Stimulated activated CD8-positive, alpha-beta memory T cell treated with anti-CD3 and anti-CD28 coated beads, Interleukin-2, amount 100 ng/mL, for 48 hours (primary cell): ENCODE measurements around the gene NLK.
"Not testable (repeated sequence)": the region's sequence is repeated elsewhere in the genome, so short reads cannot be mapped to it uniquely, and the experiment has no call there.

Experiments used
- DNase-seq, 2 donors: peaks; one replicate each; pipeline ENCODE4 v3.0.0-alpha.2; 2020; ENCODE audit warnings: low read depth in 2 of 2

Gene NLK

DNA sequence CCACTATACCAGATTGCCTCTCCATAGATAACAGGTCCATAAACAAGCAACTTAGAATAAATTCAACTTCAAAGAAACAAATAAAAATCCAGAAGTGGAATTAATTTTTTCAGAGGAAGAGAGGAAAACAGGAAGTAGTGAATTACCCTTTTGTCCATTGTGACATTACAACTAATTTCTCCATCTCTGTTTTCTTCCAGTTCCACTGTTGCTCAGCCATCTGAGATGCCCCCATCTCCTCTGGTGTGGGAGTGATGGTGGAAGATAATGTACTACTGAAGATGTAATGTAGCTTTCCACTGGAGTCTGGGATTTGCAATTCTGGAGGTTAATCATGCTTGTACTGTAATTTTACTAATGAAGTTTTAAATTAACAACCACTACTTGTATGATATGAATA, 151.9 kb downstream of the NLK start:
- DNase-seq = no peak

DNA sequence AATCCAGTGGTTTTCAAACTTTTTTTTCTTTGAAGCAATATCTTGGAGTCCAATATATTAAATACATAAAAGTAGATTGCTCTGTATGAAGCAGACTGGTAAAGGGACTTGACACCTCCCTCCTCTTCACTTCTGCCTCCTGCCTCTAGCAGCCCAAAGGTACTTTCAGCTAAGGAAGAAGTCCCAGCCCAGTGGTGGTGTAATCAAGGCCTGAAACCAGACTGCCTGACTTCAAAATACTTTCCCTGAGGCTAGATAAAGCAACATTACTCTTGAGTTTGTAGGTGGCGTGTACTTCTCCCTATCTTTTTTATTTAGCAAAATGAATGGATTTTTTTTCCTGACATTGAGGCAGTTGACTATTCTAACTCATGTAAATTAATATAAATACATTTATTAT, 154.2 kb downstream of the NLK start:
- DNase-seq = no peak

DNA sequence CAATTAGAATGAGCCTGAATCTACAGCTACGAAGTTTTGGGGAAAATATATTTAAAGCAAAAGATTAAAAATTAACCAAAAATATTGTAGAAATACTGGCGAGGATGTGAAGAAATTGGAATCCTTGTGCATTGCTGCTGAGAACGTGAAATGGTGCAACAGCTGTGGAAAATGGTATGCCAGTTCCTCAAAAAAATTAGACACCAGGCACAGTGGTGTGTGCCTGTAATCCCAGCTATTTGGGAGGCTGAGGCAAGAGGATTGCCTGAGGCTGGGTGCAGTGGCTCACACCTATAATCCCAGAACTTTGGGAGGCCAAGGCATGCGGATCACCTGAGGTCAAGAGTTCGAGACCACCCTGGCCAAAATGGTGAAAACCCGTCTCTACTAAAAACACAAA, 156.6 kb downstream of the NLK start:
- no peak for DNase-seq

DNA sequence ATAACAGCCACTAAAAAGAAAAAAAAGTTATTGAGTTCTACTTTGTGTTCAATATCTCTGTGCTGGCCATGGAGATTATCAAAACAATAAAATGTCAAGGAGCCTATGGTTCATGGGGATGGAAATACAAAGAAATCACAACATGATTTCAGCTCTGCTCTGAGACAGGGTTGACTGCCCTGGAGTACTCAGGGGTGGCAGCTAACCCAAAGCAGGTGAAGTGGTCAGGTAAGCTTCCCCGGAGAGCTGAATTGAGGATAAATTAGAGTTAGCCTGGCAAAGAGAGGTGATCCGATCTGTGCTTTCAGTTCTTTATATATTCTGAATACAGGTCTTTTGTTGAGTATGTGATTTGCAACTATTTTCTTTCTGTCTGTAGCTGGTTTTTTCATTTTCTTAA, 157.3 kb downstream of the NLK start:
- DNase-seq = no peak

DNA sequence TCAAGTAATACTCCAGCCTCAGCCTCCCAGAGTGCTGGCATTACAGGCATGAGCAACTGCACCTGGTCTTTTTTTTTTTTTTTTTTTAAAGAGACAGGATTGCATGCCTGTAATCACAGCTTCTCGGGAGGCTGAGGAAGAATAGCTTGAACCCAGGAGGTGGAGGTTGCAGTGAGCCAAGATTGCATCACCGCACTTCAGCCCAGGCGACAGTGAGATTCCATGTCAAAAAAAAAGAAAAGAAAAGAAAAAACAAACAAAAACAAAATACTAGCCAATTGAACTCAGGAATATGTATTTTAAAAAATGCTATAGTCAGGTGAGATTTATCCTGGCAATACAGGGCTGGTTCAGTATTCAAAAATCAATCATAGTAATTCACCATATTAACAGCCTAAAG, 158.8 kb downstream of the NLK start:
- no peak for DNase-seq

DNA sequence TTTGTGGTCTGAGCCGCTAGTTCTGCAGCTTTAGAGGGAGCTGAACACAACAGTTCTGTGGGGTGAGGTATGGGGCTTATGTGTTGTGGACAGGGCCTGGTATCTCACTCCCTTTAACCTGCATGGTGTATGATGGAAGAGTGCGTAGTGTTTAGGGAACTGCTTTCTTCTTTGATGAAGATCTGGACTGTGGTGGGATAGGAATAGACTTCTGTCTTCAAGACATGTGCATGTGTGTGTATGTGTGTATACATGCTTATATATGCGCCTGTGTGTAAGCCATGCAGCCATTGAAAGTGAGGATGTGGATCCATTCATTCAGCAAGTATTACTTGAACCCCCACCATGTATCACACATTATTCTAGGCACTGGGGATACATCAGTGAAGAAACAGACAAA, 161.8 kb downstream of the NLK start:
- no peak for DNase-seq

DNA sequence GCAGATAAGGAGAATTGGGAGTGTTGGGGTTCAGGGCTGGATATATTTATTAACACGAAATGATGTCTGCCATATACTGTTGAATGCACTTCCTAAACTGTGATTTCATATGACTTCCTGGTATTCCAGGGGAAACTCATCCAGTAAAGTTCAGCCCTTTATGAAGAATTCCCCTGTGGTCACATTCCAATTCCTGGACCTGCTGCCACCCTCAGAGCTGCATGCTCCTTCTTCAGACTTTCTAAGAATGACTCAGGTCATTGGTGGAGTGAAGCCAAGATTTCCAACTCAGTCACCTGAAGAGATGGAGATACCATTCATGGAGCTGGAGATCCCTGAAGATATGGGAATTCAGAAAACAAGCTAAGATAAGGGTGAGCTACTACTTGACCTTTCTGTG, 162.3 kb downstream of the NLK start:
- DNase-seq = no peak

DNA sequence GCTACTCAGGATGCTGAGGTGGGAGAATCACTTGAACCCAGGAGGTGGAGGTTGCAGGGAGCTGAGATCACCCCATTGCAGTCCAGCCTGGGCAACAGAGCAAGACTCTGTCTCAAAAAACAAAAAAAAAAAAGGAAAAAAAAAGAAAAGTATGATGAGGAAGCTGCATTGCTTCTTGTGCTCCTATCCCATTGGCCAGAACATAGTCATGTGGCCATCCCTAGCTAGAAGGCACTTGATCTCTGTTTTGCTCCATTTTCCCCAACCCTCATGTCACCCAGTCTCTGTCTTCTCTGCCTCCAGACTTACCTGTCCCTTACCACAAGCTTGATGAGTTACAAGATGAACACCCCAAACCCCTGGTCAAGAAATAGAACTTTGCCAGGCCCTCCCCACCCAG, 163.8 kb downstream of the NLK start:
- no peak for DNase-seq

DNA sequence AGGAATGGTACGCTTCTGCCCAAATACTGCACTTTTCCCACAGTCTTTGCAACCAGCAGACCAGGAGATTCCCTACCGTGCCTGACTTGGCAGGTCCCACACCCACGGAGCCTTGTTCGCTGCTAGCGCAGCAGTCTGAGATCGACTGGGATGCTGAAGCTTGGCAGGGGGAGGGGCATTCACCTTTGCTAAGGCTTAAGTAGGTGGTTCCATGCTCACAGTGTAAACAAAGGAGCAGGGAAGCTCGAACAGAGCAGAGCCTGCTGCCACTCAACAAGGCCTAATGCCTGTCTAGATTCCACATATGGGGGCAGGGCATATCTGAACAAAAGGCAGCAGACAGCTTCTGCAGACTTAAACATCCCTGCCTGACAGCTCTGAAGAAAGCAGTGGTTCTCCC, 169.3 kb downstream of the NLK start:
- no peak for DNase-seq

DNA sequence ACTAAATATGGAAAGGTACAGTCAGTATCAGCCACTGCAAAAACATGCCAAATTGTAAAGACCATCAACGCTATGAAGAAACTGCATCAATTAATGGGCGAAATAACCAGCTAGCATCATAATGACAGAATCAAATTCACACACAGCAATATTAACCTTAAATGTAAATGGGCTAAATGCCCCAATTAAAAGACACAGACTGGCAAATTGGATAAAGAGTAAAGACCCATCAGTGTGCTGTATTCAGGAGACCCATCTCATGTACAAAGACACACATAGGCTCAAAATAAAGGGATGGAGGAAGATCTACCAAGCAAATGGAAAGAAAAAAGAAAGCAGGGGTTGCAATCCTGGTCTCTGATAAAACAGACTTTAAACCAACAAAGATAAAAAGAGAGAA, 171.1 kb downstream of the NLK start:
- not testable (repeated sequence) for DNase-seq

DNA sequence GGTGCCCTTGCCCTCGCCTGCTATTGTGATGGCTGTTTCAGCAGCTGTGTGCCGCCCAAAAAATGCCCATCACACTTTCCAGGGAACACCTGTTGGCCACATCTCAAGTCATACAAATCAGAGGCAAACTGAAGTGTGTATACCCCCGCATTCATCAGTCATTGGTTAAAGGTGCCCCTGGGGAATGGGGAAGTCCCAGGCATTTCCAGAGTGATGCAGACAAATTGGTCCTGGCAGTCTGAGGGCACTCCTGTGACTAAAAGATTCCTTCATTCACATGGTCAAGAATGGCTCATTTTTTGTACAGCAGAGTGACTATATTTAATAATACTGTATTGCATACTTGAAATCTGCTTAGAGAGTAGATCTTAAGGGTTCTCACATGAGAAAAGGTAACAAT, 173.6 kb downstream of the NLK start:
- no peak for DNase-seq

DNA sequence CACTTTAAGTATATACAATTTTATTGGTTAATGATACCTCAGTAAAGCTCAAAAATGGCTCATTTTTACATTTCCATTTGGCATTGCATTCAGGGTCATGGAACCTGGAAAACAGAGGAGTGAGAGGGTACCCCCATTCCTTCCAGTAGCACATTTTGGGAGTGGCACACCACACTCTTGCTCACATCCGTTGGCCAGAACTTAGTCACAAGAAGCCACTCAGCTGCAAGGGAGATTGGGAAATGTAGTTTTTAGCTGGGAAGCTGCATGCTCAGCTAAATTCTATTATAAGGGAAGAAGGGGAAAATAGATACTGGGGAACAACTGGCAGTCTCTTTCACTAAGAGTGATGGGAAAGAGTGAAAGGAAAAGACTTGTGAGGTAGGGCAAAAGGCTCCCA, 174.1 kb downstream of the NLK start:
- DNase-seq = no peak

DNA sequence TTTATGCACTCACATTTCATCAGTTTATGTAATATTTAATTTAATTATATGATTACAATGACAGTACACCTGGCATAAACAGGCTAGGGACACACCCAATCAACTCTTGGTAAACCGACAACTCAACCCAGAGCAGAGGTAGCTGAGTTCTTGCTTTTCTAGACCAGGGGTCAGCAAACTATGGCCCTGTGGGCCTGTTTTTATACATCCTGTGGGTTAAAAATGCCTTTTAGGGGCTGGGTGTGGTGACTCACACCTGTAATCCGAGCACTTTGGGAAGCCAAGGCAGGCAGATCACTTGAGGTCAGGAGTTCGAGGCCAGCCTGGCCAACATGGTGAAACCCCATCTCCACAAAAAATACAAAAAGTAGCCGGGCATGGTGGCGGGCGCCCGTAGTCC, 177.3 kb downstream of the NLK start:
- no peak for DNase-seq

DNA sequence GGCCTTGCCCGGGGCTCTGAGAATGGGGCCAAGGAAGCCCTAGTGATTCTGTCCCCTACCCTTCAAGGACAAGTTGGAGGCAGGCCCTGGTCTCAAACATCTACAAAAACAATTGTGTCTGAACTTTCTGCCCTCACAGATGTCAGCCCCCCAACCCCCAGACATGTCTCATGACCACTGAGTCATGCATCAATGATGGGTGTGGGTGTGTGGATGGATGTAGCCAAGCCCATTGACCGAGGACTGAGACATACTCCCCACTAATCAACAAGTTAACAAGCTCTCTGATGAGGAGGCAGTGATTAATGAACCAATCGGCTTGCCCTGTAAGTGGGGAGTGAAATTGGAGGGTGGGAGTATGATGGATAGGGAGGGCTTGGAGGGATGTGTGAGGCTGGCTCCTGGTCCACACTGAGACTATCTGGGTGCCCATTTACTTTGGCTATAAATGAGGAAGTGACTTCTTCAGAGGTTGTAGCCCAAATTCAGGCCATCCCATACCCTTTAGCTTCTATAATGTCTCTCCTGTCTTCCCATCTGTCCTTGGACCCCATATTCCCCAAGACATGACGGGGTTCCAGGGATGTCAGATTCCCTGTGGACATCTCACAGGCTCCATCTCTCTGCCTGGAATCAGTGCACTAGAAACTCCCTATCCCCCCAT, 179.4 kb downstream of the NLK start:
- DNase-seq = no peak

DNA sequence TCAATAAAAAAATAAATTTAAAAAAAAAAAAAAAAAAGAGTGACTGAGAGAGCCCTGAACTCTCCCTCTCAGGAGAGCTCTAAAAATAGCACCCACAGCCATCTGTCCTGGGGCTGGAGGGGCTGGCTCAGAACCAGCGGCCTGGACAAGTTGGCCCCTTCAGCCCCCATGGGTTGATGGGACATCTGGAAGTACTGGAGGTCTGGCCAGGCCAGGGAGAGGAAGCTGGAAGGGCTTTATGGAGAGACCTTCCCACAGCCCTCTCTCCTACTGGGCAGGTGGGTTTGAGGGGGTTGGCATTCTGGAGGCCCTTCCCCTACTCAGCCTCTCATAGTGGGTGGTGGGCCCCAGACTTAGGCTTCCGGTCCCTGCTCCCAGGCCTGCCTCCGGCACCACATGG, 182.8 kb downstream of the NLK start:
- no peak for DNase-seq

DNA sequence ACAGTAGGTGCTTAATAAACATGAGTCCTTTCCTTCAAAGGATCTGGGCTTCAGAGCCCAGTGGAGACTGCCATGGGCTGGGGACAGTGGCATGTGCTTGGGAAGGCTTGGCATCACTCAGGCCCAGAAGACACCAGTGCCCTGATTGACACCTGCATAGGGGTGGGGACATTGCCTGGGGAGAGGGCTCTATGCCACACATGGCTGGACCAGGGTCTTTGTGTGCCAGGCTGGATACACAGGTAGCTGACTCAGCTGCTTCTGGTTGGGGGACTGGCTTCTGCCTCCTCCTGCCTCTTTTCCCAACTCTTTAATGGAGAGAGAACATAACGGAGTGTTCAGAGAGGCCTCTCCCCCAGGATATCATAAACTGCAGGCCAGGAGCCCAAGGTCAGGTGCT, 183.4 kb downstream of the NLK start:
- DNase-seq = no peak

DNA sequence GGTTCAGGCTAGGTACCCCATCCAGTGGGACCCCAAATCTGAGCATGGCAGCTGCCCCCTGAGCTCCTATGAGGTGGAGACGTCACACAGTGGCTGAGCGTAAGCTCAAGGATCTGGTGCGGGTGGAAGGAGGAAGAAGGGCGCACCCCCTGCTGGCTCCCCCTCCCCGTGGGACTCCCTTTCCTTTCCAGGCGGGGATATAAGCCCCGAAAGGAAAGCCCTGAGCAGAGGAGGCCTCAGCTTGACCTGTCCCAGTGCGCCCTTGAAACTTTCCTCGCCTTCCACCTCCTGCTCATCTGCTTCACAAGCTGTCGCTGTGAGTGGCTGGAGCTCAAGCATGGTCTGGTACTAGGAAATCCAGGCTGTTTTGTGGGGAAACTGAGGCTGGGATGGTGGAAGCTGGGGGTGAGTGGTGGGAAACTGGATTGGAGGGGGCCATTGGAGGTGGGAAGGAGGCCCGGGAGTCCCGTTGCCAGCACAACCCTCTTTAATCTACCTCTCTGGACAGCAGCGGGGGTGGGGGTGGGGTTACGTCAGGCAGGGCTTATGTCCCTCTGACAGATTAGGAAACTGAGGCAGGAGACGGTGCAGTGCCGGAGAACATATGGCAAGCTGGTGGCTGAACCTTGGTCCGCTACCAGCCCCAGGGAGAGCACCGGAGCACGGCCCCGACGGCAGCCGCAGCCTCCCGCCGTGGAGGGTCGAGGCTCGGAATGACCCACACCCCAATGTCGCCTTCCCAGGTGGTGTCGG, 184.3 kb downstream of the NLK start:
- no peak for DNase-seq

DNA sequence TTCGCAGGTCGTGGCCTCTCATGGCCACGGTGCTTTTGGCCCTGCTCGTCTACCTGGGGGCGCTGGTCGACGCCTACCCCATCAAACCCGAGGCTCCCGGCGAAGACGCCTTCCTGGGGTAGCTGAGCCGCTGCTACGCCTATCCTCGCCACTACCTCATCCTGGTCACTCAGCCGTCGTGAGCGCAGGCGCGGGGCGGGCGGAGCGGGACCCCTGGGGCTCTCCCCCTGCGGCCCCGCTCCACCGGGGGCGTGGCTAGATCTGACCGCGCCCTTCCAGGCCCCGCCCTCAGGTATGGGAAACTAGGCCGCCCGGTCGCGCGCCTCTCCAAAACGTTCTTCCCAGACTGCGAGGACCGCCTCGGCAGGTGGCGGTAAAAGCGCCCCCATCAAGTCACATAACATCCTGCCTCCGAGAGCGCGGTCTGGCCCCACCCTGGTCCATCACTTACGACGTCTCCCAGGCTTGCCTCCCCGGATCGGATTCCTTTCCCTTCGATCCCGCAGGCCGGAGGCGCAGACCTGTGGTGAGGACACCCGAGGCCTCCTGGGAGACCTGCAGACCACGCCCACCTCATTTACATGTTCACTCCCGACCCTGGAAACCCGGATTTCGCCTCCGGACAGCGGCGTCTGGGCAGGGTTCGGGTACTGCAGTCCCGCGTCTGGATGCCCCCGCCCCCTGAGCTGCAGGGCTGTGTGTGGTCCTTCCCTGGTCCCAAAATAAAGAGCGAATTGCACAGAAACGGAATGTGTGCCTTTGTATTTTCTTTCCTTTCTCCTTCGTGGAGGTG, 185.0 kb downstream of the NLK start:
- DNase-seq = peak; percentile 7 to 20

DNA sequence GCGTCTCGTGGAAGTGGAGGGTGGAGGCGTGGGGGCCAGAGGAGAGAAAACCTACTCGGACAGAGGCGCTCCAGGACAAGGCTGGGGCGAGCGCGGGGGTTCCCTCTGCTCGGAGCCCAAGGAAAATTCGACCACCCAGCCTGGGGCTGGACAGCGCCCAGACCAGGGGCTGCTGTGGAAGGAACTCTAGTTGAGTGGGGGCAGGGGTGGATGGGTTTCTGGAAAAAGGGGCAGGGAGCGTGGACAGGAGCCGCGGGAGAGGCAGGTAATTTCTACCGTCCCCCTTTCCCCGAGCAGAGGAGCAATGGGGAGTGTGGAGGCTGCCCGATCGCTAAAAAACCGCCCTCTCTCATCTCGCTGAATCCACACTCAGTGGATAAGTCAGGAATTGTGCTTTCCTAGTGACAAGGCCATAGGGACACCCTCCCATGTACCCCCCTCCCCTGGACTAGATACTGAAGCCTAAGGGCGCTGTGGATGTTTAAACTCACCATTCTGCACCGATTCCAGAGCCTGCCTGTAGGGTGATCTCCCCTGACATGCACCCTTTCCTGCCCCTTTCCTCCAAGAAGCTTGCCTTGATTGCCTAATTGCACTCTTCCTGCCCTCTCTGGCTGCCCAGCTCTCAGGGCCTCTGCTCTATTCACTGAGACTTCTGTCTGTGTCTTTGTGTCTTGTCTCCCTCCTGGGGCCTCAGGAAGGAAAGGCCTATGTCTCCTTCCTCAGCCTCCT, 185.8 kb downstream of the NLK start:
- DNase-seq = no peak

DNA sequence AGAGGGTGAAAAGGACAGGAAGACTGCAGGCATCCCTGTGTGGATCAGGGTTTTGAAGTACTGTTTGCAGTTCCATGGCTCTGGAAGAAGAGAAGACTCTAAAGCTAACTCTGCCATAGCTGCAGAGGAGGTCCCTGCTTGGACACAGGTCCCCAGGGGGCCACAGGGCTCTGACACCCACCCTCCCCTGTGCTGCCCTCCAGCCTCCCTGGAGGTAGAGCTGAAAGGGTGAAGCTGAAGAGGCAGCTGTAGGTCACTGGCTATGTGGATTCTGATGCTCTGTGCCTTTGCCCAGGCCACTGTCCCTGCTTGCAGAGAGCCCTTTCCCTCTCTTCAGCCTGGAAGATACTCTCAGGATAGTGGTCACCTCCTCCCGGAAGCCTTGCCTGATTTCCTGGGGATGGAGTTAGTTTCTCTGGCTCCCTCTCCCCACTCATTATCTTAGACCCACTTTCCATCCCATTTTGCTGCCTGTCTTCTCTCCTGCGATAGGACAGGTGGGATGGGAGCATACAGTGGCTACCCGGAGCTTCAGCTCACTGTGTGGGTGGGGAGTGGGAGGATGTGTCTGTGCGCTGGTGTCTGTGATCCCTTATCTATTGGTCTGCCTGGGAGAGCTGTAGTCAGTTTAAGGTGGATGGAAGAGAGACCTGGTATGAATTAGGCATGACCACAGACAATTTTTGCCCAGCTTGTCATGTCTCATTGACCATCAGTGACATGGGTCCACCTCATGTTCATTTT, 186.7 kb downstream of the NLK start:
- DNase-seq = no peak

DNA sequence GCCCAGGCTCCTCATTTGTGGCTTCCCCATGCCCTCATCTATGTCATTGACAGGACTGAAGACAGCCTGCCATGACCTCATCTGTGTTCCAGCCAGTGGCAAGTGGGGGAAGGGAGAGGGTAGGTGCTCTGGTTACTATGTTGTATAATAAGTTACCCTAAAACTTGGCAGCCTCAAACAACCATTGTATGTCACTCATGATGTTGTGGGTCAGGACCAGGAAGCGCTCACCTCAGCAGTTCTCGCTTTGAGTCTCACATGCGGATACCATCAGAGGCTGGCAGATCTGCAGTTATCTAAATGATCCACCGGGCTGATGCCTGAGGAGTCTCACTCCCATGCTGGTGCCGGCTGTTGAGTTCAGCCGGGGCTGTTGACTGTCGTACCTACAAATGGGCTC, 187.5 kb downstream of the NLK start:
- DNase-seq = no peak

DNA sequence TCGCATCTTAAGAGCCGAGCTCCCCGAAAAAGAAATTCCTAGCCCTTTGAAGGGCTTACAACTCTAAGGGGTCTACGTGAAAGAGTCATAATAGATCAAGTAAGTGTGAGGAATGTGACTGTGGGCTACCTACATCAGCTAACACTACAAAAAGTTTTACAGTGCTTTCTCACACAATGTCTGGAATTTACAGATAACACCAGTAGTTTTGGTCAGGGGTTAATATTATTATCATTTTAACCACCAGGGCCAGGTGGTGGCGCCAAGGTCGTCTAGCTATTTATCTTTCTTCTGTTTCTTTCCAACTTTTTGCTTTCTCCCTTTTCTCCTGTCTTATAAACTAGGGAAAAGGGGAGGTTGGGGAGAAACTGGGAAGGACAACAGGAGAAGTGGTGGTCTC, 188.1 kb downstream of the NLK start:
- not testable (repeated sequence) for DNase-seq
